Stimulated activated memory B cell treated with anti-CD40 and anti-IgM and Interleukin-4, amounts not matched to agents 10 μg/mL and 1 μg/mL and 100 μg/mL, for 72 hours (primary cell): Measurements from ENCODE around the gene ARHGAP6.
"Not testable (repeated sequence)": the region's sequence is repeated elsewhere in the genome, so short reads cannot be mapped to it uniquely, and the experiment has no call there.

Experiments
- ATAC-seq: fragments of 150-1000 bp; cut with Tn5 transposase; 2 replicates; pipeline ENCODE4 v1.10.0; 2021
- H3K27ac Mint-ChIP-seq: one replicate; pipeline ENCODE4 v1.8.0; 2022; ENCODE audit warnings: mild to moderate bottlenecking, mixed read lengths
- H3K27me3 Mint-ChIP-seq: one replicate; pipeline ENCODE4 v1.8.0; 2022; ENCODE audit warnings: mixed read lengths
- H3K36me3 Mint-ChIP-seq: one replicate; pipeline ENCODE4 v1.8.0; 2022; ENCODE audit warnings: mixed read lengths
- H3K4me1 Mint-ChIP-seq: one replicate; pipeline ENCODE4 v1.8.0; 2022; ENCODE audit warnings: mixed read lengths
- H3K4me3 Mint-ChIP-seq: one replicate; pipeline ENCODE4 v1.8.0; 2022; ENCODE audit warnings: mild to moderate bottlenecking, moderate library complexity, mixed read lengths
- H3K9me3 Mint-ChIP-seq: one replicate; pipeline ENCODE4 v1.8.0; 2022; ENCODE audit warnings: mixed read lengths

The ARHGAP6 gene

GRCh38 chrX:11381464-11381863 is 284.3 kb downstream of the ARHGAP6 start:
- H3K27me3 Mint-ChIP-seq: no peaks in the 10 kb centered on the region
- peak; percentile 68 for ATAC-seq
- no peak overlapping the region for H3K27ac Mint-ChIP-seq
- no peak overlapping the region for H3K4me3 Mint-ChIP-seq
- peaks cover 9% of the 10 kb centered on the region for H3K9me3 Mint-ChIP-seq
- peaks cover 14% of the 10 kb centered on the region for H3K4me1 Mint-ChIP-seq
- no peaks in the 10 kb centered on the region for H3K36me3 Mint-ChIP-seq

GRCh38 chrX:11380187-11380844 is 285.4 kb downstream of the ARHGAP6 start:
- Mint-ChIP-seq H3K4me3 (no peak overlapping the region), H3K9me3 (peaks cover 9% of the 10 kb centered on the region), H3K27me3 (no peaks in the 10 kb centered on the region), H3K27ac (no peak overlapping the region), H3K36me3 (no peaks in the 10 kb centered on the region), H3K4me1 (peaks cover 16% of the 10 kb centered on the region)
- ATAC-seq: no peak

- ATAC-seq: no peak
- no peaks in the 10 kb centered on the region for H3K27me3 Mint-ChIP-seq
- peaks cover 8% of the 10 kb centered on the region for H3K4me1 Mint-ChIP-seq
- H3K36me3 Mint-ChIP-seq: no peaks in the 10 kb centered on the region
- no peak overlapping the region for H3K27ac Mint-ChIP-seq
- peaks cover 9% of the 10 kb centered on the region for H3K9me3 Mint-ChIP-seq
- no peak overlapping the region for H3K4me3 Mint-ChIP-seq
These were observed 289.6 kb downstream of the ARHGAP6 start for GRCh38 chrX:11376163-11376562.

DNA sequence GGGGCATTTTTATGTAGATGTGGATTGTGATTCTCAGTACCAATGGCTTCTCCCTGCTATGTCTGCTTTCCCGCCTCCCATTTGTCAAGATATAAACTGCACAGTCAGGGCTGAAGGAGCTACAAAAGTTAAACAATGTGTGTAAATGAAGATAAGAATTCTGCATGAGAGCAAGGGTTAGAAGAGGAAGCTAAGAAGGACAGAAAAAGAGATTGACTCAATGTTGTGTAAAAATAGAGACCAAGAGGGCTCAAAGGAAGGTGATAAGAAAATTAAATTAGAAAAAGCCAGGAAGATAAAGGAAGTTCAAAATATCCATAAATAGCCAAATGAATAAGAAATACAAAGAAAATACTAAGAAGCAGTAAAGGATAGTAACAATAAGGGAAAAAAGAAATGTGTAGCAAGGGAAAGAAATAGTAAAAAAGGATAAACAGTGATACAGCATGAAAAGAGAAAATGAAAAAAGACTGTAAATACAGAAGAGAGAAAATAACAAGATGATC is 290.1 kb downstream of the ARHGAP6 start:
- no peak overlapping the region for H3K4me3 Mint-ChIP-seq

DNA sequence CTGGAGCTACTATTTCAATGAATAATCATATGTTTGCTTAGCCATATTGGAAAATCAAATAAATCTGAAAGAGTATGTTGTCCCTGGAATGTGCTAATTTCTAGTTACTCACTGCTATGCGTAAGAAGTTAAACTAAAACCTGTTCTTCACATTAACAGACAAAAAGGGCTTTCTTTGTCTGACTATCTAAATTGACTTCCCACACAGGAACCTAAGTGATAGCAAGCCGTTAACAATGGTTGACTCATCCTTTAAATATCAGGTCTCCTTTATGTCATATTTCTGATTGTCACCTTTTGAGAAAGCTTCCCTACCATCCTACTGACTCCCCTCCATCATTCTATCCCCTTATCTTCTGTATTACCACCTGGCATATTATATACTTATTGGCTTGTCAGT is 291.1 kb downstream of the ARHGAP6 start:
- Mint-ChIP-seq H3K36me3 (no peaks in the 10 kb centered on the region), H3K4me1 (peaks cover 8% of the 10 kb centered on the region), H3K27me3 (no peaks in the 10 kb centered on the region), H3K27ac (no peak overlapping the region), H3K9me3 (peaks cover 9% of the 10 kb centered on the region), H3K4me3 (no peak overlapping the region)
- ATAC-seq: no peak

More for the DNA sequence above, 290.1 kb downstream of the ARHGAP6 start:
- Mint-ChIP-seq H3K27ac (no peak overlapping the region), H3K27me3 (no peaks in the 10 kb centered on the region), H3K4me1 (peaks cover 8% of the 10 kb centered on the region), H3K36me3 (no peaks in the 10 kb centered on the region), H3K9me3 (peaks cover 9% of the 10 kb centered on the region)
- no peak for ATAC-seq

- Mint-ChIP-seq H3K36me3 (peaks cover 6% of the 10 kb centered on the region), H3K4me3 (no peak overlapping the region), H3K27ac (no peak overlapping the region), H3K27me3 (no peaks in the 10 kb centered on the region), H3K4me1 (peaks cover 17% of the 10 kb centered on the region), H3K9me3 (no peaks in the 10 kb centered on the region)
- no peak for ATAC-seq
These were observed 294.6 kb downstream of the ARHGAP6 start for GRCh38 chrX:11371106-11371505.

DNA sequence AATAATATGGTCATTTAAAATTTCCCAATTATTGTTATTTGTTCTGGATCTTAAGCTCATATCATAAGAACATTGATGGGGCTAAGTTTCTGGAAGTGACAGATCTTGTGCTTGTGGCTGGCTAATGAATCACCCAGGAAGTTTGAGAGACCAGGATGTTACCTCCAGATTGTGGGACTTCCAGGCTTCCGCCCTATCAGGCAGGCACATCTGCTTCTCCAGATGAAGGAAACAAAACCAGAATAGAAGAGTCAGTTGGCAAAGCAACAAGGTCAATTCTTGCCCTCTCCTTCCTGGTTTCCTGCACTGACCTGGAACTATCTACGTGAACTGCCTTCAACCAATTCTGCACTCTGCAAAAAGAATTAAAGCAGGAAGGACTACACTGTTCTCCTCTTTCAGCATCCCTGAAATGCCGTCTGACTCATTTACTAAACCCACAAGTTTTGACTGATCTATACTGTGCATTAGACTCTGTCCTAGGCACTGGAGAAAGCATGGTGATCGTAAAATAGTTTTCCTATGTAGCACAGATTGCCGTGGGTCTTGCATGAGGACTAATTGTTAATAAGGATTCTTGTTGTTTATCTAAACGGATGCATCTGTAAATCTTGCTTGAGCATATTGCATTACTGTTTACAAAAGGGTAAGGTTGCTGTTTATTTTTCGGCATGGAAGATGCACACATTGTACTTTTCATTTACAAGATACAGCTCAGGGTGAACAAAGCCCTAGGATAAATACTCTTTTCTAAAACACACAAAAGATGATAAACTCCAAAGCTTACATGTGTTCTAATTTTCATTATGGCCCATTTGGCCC is 297.9 kb downstream of the ARHGAP6 start:
- Mint-ChIP-seq H3K4me3 (no peak overlapping the region), H3K27me3 (no peaks in the 10 kb centered on the region), H3K27ac (peak overlapping the region; percentile 61), H3K4me1 (peaks cover 23% of the 10 kb centered on the region), H3K9me3 (no peaks in the 10 kb centered on the region), H3K36me3 (peaks cover 6% of the 10 kb centered on the region)
- ATAC-seq: no peak

DNA sequence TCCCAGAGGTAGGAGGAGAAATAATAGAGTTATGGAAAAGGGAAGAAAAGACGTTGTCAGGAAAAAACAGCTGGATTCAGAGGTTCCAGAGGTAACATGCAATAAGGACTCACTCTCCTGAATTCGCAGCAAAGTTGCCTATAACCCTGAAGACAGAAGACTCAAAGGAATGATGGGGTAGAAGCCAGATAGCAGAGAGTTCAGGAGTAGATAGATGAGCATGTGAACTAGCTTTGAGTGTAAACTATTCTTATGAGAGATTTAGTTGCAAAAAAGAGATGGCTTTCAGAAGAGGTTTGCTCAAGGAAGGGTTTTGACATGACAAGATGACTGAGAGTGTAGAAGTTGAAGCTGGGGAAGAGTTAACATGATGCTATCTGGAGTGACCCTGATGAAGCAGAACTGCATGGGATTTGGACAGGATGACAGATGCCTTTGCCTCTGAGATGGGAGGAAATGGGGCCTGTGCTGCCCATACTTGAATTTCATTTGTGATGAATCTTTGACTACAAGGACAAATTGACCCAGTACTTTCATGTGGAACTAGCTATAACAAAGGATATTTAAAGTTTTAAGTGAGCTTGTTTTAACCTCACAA is 298.6 kb downstream of the ARHGAP6 start:
- no peak for ATAC-seq
- H3K9me3 Mint-ChIP-seq: no peaks in the 10 kb centered on the region
- peak overlapping the region; percentile 61 for H3K27ac Mint-ChIP-seq
- no peaks in the 10 kb centered on the region for H3K27me3 Mint-ChIP-seq
- peaks cover 6% of the 10 kb centered on the region for H3K36me3 Mint-ChIP-seq
- peaks cover 24% of the 10 kb centered on the region for H3K4me1 Mint-ChIP-seq
- H3K4me3 Mint-ChIP-seq: no peak overlapping the region

DNA sequence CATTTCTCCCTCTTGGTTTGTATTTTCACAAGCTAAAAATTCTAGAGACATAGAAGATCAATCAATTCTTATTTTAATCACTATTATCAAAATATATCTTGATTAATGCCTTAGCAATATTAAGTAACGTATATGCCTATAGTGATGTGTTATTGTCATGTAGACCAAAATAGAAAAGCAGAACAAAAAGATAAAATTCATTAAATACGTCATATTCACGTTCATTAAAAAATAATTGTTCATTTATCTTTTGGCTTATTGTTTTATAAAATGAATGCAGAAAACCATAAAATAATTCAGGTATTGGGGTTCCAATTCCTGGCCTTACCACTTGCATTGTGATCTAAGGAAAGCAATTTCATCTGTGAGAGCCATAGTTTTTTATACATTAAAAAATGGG is 300.3 kb downstream of the ARHGAP6 start:
- Mint-ChIP-seq H3K4me3 (no peak overlapping the region), H3K27me3 (no peaks in the 10 kb centered on the region), H3K27ac (no peak overlapping the region), H3K9me3 (no peaks in the 10 kb centered on the region), H3K4me1 (peaks cover 24% of the 10 kb centered on the region), H3K36me3 (peaks cover 6% of the 10 kb centered on the region)
- no peak for ATAC-seq

DNA sequence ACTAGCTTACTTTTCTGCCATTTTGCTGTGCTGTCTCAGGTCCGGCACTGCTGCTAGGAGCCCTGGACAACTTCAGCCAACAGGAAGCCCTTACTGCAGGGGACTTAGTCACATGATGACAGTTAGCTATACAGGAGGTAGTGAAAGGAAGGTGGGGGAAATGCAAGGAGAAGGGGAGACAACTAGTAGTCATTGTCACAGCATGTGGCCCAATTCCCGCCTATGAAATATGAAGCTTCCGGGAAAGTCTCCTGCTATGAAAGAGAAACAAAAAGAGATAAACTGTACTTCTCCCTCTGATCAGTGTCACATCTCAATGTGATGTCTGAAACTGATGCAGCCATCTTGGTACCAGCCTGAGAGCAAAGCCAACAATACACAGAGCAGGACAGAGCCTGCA is 300.9 kb downstream of the ARHGAP6 start:
- no peak for ATAC-seq
- Mint-ChIP-seq H3K27me3 (no peaks in the 10 kb centered on the region), H3K4me3 (no peak overlapping the region), H3K36me3 (peaks cover 6% of the 10 kb centered on the region), H3K4me1 (peaks cover 24% of the 10 kb centered on the region), H3K9me3 (no peaks in the 10 kb centered on the region), H3K27ac (peak overlapping the region; percentile 40)

DNA sequence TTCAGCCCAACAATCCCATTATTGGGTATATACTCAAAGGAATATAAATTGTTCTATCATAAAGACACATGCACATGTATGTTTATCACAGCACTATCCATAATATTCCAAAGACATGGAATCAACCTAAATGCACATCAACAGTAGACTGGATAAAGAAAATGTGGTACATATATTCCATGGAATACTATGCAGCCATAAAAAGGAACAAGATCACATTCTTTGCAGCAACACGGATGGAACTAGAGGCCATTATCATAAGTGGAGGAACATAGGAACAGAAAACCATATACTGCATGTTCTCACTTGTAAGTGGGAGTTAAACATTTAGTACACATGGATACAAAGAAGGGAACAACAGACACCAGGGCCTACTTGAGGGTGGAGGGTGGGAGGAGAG is 301.9 kb downstream of the ARHGAP6 start:
- not testable (repeated sequence) for H3K4me3 Mint-ChIP-seq, ATAC-seq, H3K27ac Mint-ChIP-seq, H3K36me3 Mint-ChIP-seq, H3K9me3 Mint-ChIP-seq, H3K27me3 Mint-ChIP-seq
- H3K4me1 Mint-ChIP-seq: peaks cover 24% of the 10 kb centered on the region

GRCh38 chrX:11363069-11363594 is 302.6 kb downstream of the ARHGAP6 start:
- Mint-ChIP-seq H3K36me3 (peaks cover 6% of the 10 kb centered on the region), H3K27me3 (no peaks in the 10 kb centered on the region), H3K4me3 (no peak overlapping the region), H3K4me1 (peaks cover 24% of the 10 kb centered on the region), H3K9me3 (no peaks in the 10 kb centered on the region), H3K27ac (peak overlapping the region; percentile 48)
- peak; percentile 99 for ATAC-seq

GRCh38 chrX:11361666-11362065 is 304.1 kb downstream of the ARHGAP6 start:
- not testable (repeated sequence) for H3K9me3 Mint-ChIP-seq, H3K4me3 Mint-ChIP-seq, H3K27ac Mint-ChIP-seq, H3K27me3 Mint-ChIP-seq, ATAC-seq, H3K36me3 Mint-ChIP-seq
- H3K4me1 Mint-ChIP-seq: peaks cover 17% of the 10 kb centered on the region

DNA sequence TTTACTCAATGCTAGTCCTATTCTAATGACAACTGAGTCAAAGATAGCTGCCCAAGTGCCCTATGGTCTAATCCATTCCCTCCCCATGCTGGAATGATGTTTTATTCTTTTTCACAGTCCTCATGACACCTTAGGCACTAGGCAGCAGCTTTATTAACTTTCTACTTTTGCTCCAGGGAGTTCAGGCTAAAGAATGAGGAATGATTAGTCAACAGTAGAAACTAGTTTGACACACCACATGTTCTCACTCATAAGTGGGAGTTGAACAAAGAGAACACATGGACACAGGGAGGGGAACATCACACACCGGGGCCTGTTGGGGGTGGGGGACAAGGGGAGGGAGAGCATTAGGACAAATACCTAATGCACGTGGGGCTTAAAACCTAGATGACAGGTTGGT is 309.8 kb downstream of the ARHGAP6 start:
- not testable (repeated sequence) for H3K27ac Mint-ChIP-seq, H3K4me3 Mint-ChIP-seq, H3K36me3 Mint-ChIP-seq, ATAC-seq, H3K9me3 Mint-ChIP-seq, H3K27me3 Mint-ChIP-seq
- H3K4me1 Mint-ChIP-seq: peaks cover 11% of the 10 kb centered on the region

DNA sequence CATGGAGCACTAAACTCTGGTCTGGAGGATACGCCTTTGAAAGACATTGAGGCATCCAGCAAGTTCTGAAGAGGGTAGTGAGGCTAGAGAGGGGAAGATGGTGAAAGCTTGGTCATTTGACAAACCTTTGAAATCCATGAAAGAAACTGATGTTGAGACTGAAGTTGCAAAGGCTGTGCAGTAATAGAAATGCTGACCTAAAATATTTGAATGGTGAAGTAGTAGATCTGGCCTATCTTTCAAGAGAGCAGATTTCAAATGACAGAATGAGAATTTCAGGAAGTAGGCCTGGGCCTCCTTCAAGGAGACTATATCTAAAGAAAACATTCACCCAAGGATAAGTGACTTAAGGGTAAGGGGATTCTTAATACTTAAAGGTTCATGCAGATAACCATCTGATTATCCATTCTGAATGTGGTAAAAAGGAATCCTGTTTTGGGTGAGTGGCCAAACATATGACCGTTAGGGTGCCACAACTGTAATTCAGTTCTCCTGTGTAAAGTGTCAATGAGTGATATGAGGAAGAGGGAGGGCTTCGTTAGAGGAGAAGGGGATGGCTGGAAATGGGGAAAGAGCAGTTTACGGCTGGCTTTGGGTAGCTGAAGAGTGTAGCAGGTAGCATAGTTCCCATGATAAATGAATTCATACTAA is 310.3 kb downstream of the ARHGAP6 start:
- no peaks in the 10 kb centered on the region for H3K27me3 Mint-ChIP-seq
- H3K36me3 Mint-ChIP-seq: no peaks in the 10 kb centered on the region
- no peak overlapping the region for H3K4me3 Mint-ChIP-seq
- H3K27ac Mint-ChIP-seq: no peak overlapping the region
- peaks cover 11% of the 10 kb centered on the region for H3K4me1 Mint-ChIP-seq
- ATAC-seq: no peak
- no peaks in the 10 kb centered on the region for H3K9me3 Mint-ChIP-seq
